Panc1 (cell line): ENCODE measurements around the gene ZNF484.

Experiments
- TF ChIP-seq, protein P1 (sequence below): fragments of 450-650 bp; IDR thresholded peaks from 2 replicates; pipeline ENCODE4 v1.5.1; 2017; ENCODE audit warnings: mild to moderate bottlenecking
- TF ChIP-seq, protein P2 (sequence below), 2 experiments: IDR thresholded peaks; 2 replicates each; pipeline ENCODE4 v1.6.1; 2011 to 2012; ENCODE audit warnings: low read depth in 2 of 2, control low read depth in 1 of 2, low read length in 1 of 2, mild to moderate bottlenecking in 1 of 2, moderate library complexity in 1 of 2; ENCODE audit not compliant: insufficient read depth in 1 of 2

DNA sequence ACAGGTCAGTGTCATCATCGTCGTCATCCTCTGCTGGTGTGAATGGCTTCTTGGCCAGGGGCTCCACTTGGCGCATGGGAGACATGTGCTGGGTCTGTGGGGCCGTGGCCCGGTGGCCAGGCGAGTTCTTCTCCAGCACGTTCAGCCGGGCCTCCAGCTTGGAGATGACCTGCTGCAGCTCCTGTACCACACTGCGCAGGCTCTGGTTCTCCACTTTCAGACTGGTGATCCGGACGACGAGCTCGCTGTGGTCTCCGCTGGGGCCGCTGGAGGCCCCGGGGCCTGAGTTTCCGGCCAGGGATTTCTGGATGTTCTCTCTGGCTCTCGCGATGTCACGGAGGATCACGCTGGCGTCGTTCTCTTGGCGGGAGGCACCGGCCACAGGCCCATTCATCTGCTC is 40.6 kb downstream of the ZNF484 start:
- TF ChIP-seq, protein P1, sequence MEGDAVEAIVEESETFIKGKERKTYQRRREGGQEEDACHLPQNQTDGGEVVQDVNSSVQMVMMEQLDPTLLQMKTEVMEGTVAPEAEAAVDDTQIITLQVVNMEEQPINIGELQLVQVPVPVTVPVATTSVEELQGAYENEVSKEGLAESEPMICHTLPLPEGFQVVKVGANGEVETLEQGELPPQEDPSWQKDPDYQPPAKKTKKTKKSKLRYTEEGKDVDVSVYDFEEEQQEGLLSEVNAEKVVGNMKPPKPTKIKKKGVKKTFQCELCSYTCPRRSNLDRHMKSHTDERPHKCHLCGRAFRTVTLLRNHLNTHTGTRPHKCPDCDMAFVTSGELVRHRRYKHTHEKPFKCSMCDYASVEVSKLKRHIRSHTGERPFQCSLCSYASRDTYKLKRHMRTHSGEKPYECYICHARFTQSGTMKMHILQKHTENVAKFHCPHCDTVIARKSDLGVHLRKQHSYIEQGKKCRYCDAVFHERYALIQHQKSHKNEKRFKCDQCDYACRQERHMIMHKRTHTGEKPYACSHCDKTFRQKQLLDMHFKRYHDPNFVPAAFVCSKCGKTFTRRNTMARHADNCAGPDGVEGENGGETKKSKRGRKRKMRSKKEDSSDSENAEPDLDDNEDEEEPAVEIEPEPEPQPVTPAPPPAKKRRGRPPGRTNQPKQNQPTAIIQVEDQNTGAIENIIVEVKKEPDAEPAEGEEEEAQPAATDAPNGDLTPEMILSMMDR: no peak
- TF ChIP-seq, protein P2, sequence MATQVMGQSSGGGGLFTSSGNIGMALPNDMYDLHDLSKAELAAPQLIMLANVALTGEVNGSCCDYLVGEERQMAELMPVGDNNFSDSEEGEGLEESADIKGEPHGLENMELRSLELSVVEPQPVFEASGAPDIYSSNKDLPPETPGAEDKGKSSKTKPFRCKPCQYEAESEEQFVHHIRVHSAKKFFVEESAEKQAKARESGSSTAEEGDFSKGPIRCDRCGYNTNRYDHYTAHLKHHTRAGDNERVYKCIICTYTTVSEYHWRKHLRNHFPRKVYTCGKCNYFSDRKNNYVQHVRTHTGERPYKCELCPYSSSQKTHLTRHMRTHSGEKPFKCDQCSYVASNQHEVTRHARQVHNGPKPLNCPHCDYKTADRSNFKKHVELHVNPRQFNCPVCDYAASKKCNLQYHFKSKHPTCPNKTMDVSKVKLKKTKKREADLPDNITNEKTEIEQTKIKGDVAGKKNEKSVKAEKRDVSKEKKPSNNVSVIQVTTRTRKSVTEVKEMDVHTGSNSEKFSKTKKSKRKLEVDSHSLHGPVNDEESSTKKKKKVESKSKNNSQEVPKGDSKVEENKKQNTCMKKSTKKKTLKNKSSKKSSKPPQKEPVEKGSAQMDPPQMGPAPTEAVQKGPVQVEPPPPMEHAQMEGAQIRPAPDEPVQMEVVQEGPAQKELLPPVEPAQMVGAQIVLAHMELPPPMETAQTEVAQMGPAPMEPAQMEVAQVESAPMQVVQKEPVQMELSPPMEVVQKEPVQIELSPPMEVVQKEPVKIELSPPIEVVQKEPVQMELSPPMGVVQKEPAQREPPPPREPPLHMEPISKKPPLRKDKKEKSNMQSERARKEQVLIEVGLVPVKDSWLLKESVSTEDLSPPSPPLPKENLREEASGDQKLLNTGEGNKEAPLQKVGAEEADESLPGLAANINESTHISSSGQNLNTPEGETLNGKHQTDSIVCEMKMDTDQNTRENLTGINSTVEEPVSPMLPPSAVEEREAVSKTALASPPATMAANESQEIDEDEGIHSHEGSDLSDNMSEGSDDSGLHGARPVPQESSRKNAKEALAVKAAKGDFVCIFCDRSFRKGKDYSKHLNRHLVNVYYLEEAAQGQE (IDR thresholded peaks at IDR 0.05; ENCODE audit: insufficient read depth in 1 of 2, low read depth in 2 of 2, low read length in 1 of 2): no peak
